Endothelial cell of umbilical vein (primary cell): Measurements from ENCODE around the gene ZNF214. TPM values are rescaled to one million over a fixed set of nuclear protein-coding genes. Genes with fewer than 3 reads are reported as not detected.

ENCODE experiments used
- BruUV-seq: library from RNA; stranded (reverse); fragments of 400-500 nt; replicated peaks from 2 replicates; lab custom pipeline; 2021; lab: Mats Ljungman, UMichigan
- CTCF ChIA-PET: fragments of 300-600, 350-600 bp; sonication (Branson Sonifier 250); formaldehyde crosslinking; loops from one replicate; lab custom pipeline; 2021; ENCODE audit warnings: antibody characterized with exemption, inconsistent platforms; lab: Charles Lee
- POLR2A ChIA-PET: fragments of 300-600, 350-600 bp; sonication (Branson Sonifier 250); formaldehyde crosslinking; loops from one replicate; lab custom pipeline; 2021; ENCODE audit warnings: antibody characterized with exemption, inconsistent platforms; lab: Charles Lee
- DNase-seq: peaks from one replicate; pipeline ENCODE4 v3.0.0-alpha.2; 2011; ENCODE audit warnings: low read depth, low spot score
- FAIRE-seq: peaks from 2 replicates; lab custom pipeline; 2011; peaks lifted over from hg19 to GRCh38; lab: Jason Lieb, UNC
- H2AFZ ChIP-seq: 2 replicates; pipeline ENCODE4 v1.6.0; 2012; ENCODE audit warnings: low read depth, low read length, control low read depth, inconsistent platforms
- H3K27ac ChIP-seq: 2 replicates; pipeline ENCODE4 v1.5.1; 2011; ENCODE audit warnings: low read depth, mild to moderate bottlenecking, control low read depth, low read length, moderate library complexity; ENCODE audit not compliant: insufficient read depth
- H3K27me3 ChIP-seq, 2 experiments: 2 replicates each; pipeline versions ENCODE4 v1.6.0 to v1.6.1; 2011; ENCODE audit warnings: low read length in 2 of 2, mixed read lengths in 1 of 2; ENCODE audit not compliant: control insufficient read depth in 2 of 2, insufficient read depth in 2 of 2
- H3K36me3 ChIP-seq, 2 experiments: 2 replicates in 1 of 2; 3 replicates in 1 of 2; pipeline ENCODE4 v1.5.1; 2011; ENCODE audit warnings: low read length in 2 of 2, mild to moderate bottlenecking in 1 of 2, moderate library complexity in 1 of 2; ENCODE audit not compliant: control insufficient read depth in 2 of 2, insufficient read depth in 2 of 2; ENCODE audit errors: extremely low read depth in 1 of 2
- H3K4me1 ChIP-seq: 3 replicates; pipeline ENCODE4 v1.5.1; 2011; ENCODE audit warnings: mild to moderate bottlenecking, low read length; ENCODE audit not compliant: control insufficient read depth, insufficient read depth; ENCODE audit errors: extremely low read depth
- H3K4me2 ChIP-seq: 2 replicates; pipeline ENCODE4 v1.6.1; 2011; ENCODE audit warnings: low read length, control low read depth, mixed read lengths; ENCODE audit not compliant: insufficient read depth
- H3K4me3 ChIP-seq, 3 experiments: fragments of 200-600 bp in 1 of 3; sonication (generic), shearing (Covaris generic) in 1 of 3; replicated peaks in 1 of 3; 2 replicates each; pipeline ENCODE4 v1.5.1; 2011 to 2016; ENCODE audit warnings: control low read depth in 3 of 3, low read length in 3 of 3, mild to moderate bottlenecking in 2 of 3, inconsistent platforms in 1 of 3, low read depth in 1 of 3, moderate library complexity in 1 of 3; ENCODE audit not compliant: insufficient read depth in 1 of 3
- H3K79me2 ChIP-seq: 2 replicates; pipeline ENCODE4 v1.6.0; 2012; ENCODE audit warnings: low read length, inconsistent platforms; ENCODE audit not compliant: control insufficient read depth, insufficient read depth
- H3K9ac ChIP-seq: replicated peaks from 2 replicates; pipeline ENCODE3; 2011; ENCODE audit warnings: low read length, control low read depth; ENCODE audit not compliant: insufficient read depth; ENCODE audit errors: extremely low read depth
- H3K9me1 ChIP-seq: replicated peaks from 3 replicates; pipeline ENCODE4 v1.6.0; 2011; ENCODE audit warnings: mild to moderate bottlenecking, low read length; ENCODE audit not compliant: control insufficient read depth, insufficient read depth; ENCODE audit errors: extremely low read depth
- H3K9me3 ChIP-seq: replicated peaks from 2 replicates; pipeline ENCODE4 v1.5.1; 2012; ENCODE audit warnings: low read length, inconsistent platforms; ENCODE audit not compliant: control insufficient read depth, insufficient read depth
- H4K20me1 ChIP-seq: replicated peaks from 2 replicates; pipeline ENCODE3; 2011; ENCODE audit warnings: mild to moderate bottlenecking, low read length; ENCODE audit not compliant: control insufficient read depth, insufficient read depth; ENCODE audit errors: extremely low read depth
- CTCF ChIP-seq, 2 donors: IDR thresholded peaks; 1 replicate in 1 of 2; 2 replicates in 1 of 2; pipeline ENCODE4 v1.5.1; 2011; ENCODE audit warnings: low read length in 2 of 2, mild to moderate bottlenecking in 2 of 2, moderate library complexity in 2 of 2, control low read depth in 1 of 2, inconsistent platforms in 1 of 2, low read depth in 1 of 2; ENCODE audit not compliant: insufficient read depth in 1 of 2; ENCODE audit errors: extremely low read depth in 1 of 2
- EZH2 ChIP-seq: IDR thresholded peaks from 2 replicates; pipeline ENCODE4 v1.6.1; 2012; ENCODE audit warnings: borderline replicate concordance, low read depth, mild to moderate bottlenecking, moderate library complexity, low read length, inconsistent platforms; ENCODE audit not compliant: severe bottlenecking
- FOS ChIP-seq: IDR thresholded peaks from 2 replicates; pipeline ENCODE4 v1.6.1; 2011; ENCODE audit warnings: mild to moderate bottlenecking, low read length, moderate library complexity, borderline replicate concordance; ENCODE audit not compliant: insufficient read depth
- GATA2 ChIP-seq: IDR thresholded peaks from 2 replicates; pipeline ENCODE4 v1.7.0; 2011; ENCODE audit warnings: low read depth, mild to moderate bottlenecking, moderate library complexity, mixed read lengths, low read length; ENCODE audit not compliant: insufficient read length, insufficient read depth
- JUN ChIP-seq: IDR thresholded peaks from 2 replicates; pipeline ENCODE4 v1.6.1; 2011; ENCODE audit warnings: borderline replicate concordance, low read depth; ENCODE audit not compliant: insufficient read length, insufficient read depth
- MAX ChIP-seq: IDR thresholded peaks from 2 replicates; pipeline ENCODE4 v1.6.1; 2011; ENCODE audit not compliant: insufficient read depth, insufficient read length
- MYC ChIP-seq: IDR thresholded peaks from one replicate; pipeline ENCODE4 v1.6.1; 2011; ENCODE audit warnings: mild to moderate bottlenecking, low read depth, low read length
- POLR2A ChIP-seq: IDR thresholded peaks from 2 replicates; pipeline ENCODE4 v1.6.1; 2012; ENCODE audit warnings: low read depth, mild to moderate bottlenecking, control low read depth, low read length
- POLR2AphosphoS5 ChIP-seq: IDR thresholded peaks from 2 replicates; pipeline ENCODE4 v1.6.1; 2012; ENCODE audit warnings: low read depth, mild to moderate bottlenecking, control low read depth, low read length, moderate library complexity; ENCODE audit not compliant: insufficient read depth
- dilution Hi-C: fragments of 300-500 bp; cut with MboI; formaldehyde crosslinking; loops from one replicate; pipeline ENCODE4 v1.15.0; 2019; ENCODE audit warnings: low sequenced_read_pairs; ENCODE audit not compliant: extremely low pct_ligation_motif_present
- intact Hi-C: fragments of 100-400 bp; cut with micrococcal nuclease; formaldehyde crosslinking; loops from one replicate; pipeline ENCODE4 v1.10.0; 2022
- polyA plus RNA-seq, 4 experiments: library from polyadenylated mRNA; depleted of rRNA in 3 of 4; stranded (reverse) in 3 of 4; unstranded in 1 of 4; fragments of >200 nt; gene quantifications; 2 replicates each; pipeline versions ENCODE4 v1.2.1 to v1.2.3, GENCODE V29; 2011 to 2012; ENCODE audit warnings: missing spikeins in 1 of 4
- total RNA-seq: library from RNA; stranded (reverse); gene quantifications from 2 replicates; pipeline ENCODE4 v1.2.3, GENCODE V29; 2021

ZNF214 gene
- total and polyA plus RNA-seq, 2 donors (not counting 3 experiments of a cell fraction or from before 2014, with no cell fraction given), result 0.94 to 1.7 TPM

GRCh38 chr11:7030836-7031235, 10.7 kb upstream of the ZNF214 start:
- H4K20me1 ChIP-seq, result no peaks in the 10 kb centered on the region
- no peaks in the 10 kb centered on the region for H3K4me1 ChIP-seq
- no peak overlapping the region for H3K9ac ChIP-seq
- dilution Hi-C loops, result no loop called here
- DNase-seq (no peak), FAIRE-seq (no peak)
- H3K79me2 ChIP-seq, result no peaks in the 10 kb centered on the region
- no peak overlapping the region for H3K4me3 ChIP-seq
- no peak for TF ChIP-seq MYC
- H3K27me3 ChIP-seq, result no peaks in the 10 kb centered on the region
- H3K4me2 ChIP-seq, result no peak overlapping the region
- H3K9me1 ChIP-seq, result no peaks in the 10 kb centered on the region
- CTCF ChIA-PET, result interaction anchor here (1.1 to 1.5 kb wide), 2 partner anchors 9 to 11 kb away, joined by 3 read pairs; partner anchors contain the start of genes NLRP14 and ZNF214
- H2AFZ ChIP-seq, result no peak overlapping the region
- no peaks in the 10 kb centered on the region for H3K9me3 ChIP-seq
- no peaks in the 10 kb centered on the region for H3K36me3 ChIP-seq
- no peak overlapping the region for H3K27ac ChIP-seq
- BruUV-seq, result no TSS peak
- intact Hi-C loops, result no loop called here
- POLR2A ChIA-PET, result no interaction called here

GRCh38 chr11:7028141-7028540, 8.0 kb upstream of the ZNF214 start:
- Histone ChIP-seq H3K4me3 (no peak overlapping the region), H3K27me3 (no peaks in the 10 kb centered on the region), H3K79me2 (no peaks in the 10 kb centered on the region), H3K36me3 (no peaks in the 10 kb centered on the region), H3K4me2 (no peak overlapping the region), H3K9me1 (no peaks in the 10 kb centered on the region), H3K27ac (no peak overlapping the region), H3K9ac (no peak overlapping the region), H4K20me1 (no peaks in the 10 kb centered on the region), H3K9me3 (no peaks in the 10 kb centered on the region), H3K4me1 (no peaks in the 10 kb centered on the region), H2AFZ (no peak overlapping the region)
- TF ChIP-seq MYC (no peak), FOS (no peak), JUN (no peak), CTCF (IDR thresholded peaks at IDR 0.05; ENCODE audit: extremely low read depth in 1 of 2, insufficient read depth in 1 of 2, low read depth in 1 of 2, low read length in 2 of 2) (no peak), MAX (no peak), GATA2 (no peak), POLR2AphosphoS5 (no peak), POLR2A (no peak), EZH2 (no peak)
- BruUV-seq, result no TSS peak
- FAIRE-seq (no peak), DNase-seq (no peak)
- intact Hi-C loops, result no loop called here
- ChIA-PET CTCF (no interaction called here), POLR2A (no interaction called here)
- dilution Hi-C loops, result no loop called here
